NCI-H2081 (cell line): ENCODE results near the gene MMP17.
A peak's percentile ranks its signal among the peaks of the same experiment; 100 is the strongest.

Source experiments
- DNase-seq, 2 experiments: peaks; one replicate each; lab custom pipeline; 2025; lab: John Stamatoyannopoulos, UW

Gene MMP17

GRCh38 chr12:131829791-131830334, 1.7 kb downstream of the MMP17 start:
- no peak for DNase-seq

GRCh38 chr12:131830335-131830913, 2.2 kb downstream of the MMP17 start:
- DNase-seq: peak; percentile 74

DNA sequence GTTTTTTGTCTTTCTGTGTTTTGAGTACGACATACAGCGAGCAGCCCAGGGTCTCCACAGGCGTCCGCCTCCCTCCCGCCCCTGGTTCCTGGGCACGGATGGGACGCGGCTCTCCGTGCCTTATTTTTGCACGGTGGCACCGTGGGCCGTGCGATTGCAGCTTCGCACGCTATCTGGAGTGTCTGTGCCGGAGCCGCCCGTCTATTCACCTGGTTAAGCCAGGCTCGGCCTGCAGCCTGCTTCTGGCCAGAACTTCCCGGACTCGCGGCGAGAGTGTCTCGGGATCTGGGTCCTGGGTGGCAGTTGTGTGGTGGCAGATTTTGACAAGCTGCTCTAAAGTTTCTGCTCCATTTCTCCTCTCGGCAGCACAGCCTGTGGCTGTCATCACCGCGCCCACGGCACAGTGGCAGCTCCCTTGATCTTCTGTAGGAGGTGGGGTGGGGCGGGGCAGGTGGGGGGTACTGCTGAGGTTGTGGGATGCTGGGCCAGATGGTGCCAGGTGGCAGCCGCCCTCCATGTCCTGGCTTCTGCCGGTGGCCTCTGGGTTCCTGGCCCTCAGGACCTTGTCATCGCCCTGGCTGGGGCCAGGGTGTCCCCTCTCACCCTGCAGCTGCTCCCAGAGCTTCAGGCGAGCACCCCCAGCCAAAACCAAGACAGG, 2.9 kb downstream of the MMP17 start:
- DNase-seq: peak; percentile 57 to 75

- peak; percentile 72 to 80 for DNase-seq
These were observed 3.4 kb downstream of the MMP17 start for GRCh38 chr12:131831635-131832041.

DNA sequence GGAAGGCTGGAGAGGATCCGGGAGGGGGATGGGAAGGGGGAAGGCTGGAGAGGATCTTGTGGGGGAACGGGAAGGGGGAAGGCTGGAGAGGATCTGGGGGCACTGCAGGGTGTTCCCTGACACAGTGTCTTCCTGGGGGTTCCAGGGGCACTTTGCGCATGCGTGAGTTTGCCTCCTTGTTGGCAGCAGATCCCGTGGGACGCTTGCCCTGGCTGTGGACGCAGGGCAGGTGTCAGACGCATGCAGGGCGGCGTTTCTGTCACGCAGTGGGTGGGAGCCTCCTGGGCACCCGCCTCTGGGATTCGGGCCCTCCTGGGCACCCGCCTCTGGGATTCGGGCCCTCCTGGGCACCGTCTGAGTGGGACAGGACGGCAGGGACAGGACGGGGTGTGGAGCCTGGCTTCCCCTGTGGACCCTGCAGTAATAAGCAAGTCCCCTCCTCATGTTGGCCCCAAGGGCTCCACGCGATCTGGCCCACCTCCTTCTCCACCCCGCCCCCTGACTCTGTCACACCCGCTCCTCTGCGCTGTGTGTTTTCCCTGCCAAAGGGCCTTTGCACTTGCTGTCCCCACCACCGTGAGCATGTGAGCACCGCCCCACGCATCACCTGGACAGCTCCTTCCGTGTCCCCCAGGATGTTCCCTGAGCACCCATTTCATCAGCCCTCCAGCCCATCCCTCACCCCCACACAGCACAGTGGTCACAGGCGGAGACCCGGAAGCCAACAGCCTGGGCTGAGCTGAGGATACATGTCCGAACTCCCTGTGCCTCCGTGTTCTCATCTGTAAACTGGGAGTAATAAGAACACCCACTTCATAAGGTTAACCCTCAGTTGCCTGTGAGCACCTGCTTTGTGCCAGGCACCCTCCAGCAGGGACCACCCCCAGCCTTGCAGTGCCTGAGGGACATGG, 4.4 kb downstream of the MMP17 start:
- peak; percentile 72 to 74 for DNase-seq

DNA sequence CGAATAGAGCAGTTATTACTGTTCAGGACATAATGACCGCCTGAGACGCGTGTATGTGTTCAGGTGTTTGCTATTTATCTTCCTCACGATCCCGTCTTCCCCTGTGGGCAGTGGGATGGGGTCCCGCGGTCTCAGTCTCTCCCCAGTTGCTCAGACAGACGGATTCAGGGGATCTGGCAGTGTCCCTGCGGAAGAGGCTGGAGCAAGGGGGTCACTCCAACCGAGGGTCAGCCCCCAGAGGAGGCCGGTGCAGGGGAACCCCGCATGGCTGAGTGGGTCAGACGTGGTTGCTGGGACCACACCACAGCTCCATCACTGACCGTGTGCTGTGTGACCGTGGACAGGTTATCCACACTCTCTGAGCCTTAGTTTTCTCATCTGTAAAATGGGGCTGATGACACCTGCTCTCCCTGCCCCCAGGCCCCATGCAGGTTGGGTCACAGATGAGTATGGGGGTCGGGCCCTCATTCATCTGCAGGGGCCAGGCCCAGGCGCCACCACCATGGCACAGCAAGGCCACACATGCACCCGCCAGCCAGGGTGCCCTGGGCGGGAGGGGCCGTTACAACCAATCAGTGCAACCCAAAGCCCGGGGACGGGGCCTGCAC, 5.2 kb downstream of the MMP17 start:
- no peak for DNase-seq

DNA sequence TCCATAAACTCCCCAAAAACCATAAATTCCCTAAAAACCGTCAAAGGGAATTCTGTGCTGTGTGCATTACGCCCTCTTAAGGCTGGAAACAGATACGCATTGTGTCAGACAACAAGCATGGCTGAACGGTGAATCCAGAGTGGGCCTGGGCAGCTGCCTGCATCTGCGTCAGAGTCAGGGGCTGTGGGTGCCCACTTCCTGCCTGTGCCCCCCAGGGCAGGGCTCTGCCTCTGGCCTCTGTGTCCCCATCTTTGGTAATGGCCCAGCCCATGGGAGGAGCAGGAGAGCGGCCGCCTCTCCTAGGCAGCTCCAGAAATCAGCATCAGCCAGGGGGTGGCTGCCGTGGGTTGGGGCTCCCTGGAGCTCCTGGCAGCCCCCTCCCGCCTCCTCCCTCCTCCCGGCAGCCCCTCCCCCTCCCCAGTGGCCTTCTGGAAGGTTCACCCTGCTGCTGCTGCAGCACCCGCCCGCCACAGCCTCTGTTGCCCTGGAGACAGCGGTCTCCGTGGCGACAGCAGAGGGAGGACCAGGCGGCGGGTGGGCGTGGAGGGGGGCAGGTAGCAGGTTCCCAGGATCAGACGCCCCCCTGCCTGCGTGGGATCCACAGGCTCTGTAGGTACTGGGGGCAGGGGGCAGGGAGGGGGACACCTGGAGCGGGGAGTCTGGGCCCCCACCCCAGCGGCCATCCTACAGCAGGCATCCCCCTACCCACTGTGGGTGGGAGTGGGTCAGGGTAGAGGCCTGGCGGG, 5.9 kb downstream of the MMP17 start:
- DNase-seq: no peak

DNA sequence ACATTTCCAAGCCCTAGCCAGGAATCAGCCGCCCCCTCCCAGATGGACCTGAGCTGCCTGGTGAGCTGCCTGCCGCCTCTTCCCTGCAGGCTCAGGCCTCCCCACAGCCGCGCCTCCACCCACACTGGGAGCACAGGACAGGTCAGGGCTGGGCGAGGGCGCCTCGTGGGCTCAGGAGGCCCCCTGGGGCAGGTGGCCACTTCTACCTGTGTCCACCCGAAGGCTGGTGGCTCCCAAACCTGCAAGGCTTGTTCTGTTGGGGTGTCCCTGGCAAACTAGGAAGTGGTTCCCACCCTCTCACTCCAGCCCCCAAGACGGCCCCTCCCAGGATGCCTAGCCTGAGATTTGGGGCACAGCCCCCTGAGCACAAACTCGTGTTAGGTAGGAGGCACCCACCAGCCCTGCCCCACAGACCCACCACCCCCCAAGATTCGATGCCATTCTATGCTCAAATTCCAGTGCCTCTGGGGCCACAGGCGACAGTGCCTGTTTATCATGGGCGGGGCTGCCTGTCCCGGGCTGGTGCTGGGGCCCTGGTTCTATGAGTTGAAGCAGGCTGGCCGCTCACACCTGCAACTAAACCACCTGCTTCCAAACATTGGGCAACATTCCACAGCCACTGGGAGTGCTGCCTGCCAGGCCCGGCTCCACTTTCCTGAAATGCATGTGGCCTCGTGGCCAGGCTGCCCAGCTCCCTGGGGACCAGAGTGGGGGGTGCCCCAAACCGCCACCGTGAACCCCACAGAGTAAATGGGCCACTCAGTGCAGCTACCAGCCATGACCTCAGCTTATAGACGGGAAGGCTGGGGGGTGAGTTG, 6.8 kb downstream of the MMP17 start:
- no peak for DNase-seq

- DNase-seq: no peak
These were observed 7.5 kb downstream of the MMP17 start for GRCh38 chr12:131835616-131836171.

DNA sequence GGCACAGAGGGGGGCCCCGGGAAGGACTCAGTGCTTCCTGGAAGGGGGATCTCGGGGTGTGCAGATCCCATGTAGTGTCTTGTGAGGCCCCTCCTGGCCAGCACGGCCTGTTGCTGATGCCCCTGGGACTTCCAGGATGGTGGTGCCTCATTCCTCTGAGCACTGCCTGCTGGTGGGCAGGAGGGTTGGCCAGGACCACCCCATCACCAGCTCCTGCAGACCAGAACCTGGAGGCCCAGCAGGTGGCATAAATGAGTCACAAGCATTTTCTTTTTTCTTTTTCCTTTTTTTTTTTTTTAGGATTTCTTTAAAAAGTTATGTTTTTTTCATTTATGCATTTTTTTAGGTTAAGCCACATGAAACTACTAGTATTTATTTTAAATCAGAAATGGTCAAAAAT, 8.0 kb downstream of the MMP17 start:
- no peak for DNase-seq

DNA sequence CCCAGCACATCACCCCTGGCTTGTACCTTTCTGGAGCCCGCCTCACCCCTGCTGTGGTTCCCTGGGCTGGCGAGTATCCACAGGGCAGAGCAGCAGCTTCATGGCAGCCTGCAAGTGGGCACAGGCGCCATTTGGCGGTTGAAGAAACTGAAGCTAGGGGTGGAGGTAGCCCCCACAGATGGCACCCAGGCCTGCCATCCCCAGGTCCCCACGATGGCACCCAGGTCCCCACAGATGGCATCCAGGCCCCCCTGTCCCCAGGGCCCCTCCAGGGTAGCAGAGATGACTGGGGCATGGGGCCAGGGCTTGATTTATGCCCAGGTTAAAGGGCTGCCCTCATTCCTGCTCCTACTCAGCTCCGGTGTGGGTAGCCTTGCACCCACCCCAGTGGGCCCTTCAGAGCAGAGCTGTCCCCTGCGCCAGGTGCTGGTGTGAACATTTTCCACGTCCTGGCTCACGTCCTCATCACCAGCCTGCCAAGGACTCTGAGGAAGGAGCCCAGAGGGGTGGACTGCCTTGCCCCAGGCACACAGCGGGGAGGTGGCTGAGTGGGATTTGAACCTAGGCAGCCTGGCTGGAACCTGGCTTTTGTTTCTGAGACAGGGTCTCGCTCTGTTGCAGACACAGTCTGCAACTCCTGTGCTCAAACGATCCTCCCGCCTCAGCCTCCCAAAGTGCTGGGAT, 8.7 kb downstream of the MMP17 start:
- no peak for DNase-seq

GRCh38 chr12:131840643-131841416, 12.6 kb downstream of the MMP17 start:
- no peak for DNase-seq

DNA sequence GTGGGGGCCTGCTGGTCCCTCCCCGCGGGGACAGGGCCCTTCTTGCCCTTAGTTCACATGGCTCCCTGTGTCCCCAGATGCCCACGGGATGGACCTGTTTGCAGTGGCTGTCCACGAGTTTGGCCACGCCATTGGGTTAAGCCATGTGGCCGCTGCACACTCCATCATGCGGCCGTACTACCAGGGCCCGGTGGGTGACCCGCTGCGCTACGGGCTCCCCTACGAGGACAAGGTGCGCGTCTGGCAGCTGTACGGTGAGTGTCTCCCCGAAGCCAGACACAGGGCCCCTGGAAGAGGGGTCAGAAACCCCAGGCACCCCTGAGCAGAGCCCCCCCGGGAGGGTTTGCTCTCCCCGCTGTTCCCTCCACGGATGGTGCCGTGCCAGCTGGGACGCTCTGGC, 13.4 kb downstream of the MMP17 start:
- DNase-seq: no peak

GRCh38 chr12:131842169-131842568, 14.0 kb downstream of the MMP17 start:
- no peak for DNase-seq

DNA sequence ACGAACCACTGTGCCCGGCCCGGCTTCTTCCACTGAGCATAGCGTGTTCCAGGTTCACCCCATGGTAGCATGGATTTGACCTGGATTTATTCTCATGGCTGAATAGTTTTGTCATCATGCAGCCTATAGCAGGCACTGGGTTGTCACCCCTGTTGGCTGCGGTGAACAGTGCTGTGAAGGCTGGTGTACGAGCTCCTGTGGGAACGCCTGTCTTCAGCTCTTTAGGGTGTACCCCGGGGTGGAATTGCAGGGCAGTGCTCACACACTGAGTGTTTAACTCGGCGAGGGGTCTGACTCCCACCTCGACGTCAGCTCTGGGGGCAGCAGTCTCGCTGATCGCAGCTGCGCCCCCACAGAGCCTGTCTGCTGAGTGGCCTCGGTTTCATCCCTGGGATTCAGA, 15.3 kb downstream of the MMP17 start:
- DNase-seq: no peak

GRCh38 chr12:131844140-131844539, 15.9 kb downstream of the MMP17 start:
- no peak for DNase-seq

DNA sequence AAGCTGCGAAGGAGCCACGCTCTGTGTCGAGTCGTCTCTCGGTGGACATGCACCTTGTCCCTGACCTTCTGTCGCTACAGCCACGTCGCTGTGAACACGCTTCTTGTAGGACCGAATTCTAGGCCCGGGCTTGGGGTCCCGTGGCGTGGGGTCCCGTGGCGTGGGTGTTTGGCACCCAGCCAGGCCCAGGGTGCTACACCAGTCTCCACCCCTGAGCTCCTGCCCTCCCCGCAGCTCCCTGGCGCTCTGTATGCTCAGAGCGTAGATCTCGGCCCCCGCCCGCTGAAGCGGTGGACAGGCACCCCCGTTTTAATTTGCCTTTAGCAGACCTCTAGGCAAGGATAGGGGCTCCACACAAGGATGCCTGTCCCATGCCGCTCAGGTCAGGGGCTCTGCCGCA, 16.5 kb downstream of the MMP17 start:
- no peak for DNase-seq

GRCh38 chr12:131845121-131845520, 16.9 kb downstream of the MMP17 start:
- no peak for DNase-seq

DNA sequence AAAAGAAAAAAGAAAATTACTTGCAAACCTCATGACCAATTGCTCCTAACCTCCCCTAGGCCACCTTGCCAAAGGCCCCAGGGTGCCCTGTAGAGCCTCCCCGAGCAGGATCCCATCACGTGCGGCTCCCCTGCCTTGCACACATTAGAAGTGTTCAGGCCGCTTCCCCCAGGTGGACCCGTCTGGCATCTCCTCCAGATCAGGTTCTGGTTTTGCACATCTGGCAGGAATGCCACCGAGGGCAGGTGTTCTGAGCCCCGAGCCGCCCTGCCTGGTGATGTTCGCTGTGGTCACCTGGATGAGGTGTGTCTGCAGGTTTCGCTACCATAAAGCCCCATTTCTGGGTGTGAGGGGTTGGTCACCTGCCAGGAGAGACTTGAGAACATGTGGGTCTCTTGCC, 19.3 kb downstream of the MMP17 start:
- DNase-seq: no peak
